HepG2 (cell line): Measurements from ENCODE around the gene GOLGA6L9. TPM values are rescaled to one million over a fixed set of nuclear protein-coding genes. Genes with fewer than 3 reads are reported as not detected.
"Not testable (repeated sequence)": the region's sequence is repeated elsewhere in the genome, so short reads cannot be mapped to it uniquely, and the experiment has no call there.

Experiments used
- ATAC-seq: fragments of 200-7000 bp; cut with Tn5 transposase; 3 replicates; pipeline ENCODE4 v1.9.1; 2020; ENCODE audit warnings: mild to moderate bottlenecking, moderate library complexity
- BruUV-seq: library from RNA; stranded (reverse); fragments of 400-500 nt; replicated peaks from 2 replicates; lab custom pipeline; 2021; lab: Mats Ljungman, UMichigan
- CTCF ChIA-PET: fragments of 300-600 bp; formaldehyde crosslinking; extraction: SDS; loops from one replicate; lab custom pipeline; 2021; ENCODE audit warnings: low total read pairs, inconsistent platforms, low intra/inter-chr PET ratio; lab: Yijun Ruan, JAX
- POLR2A ChIA-PET: fragments of 350-600 bp; sonication (Branson Sonifier 250); formaldehyde crosslinking; loops from one replicate; lab custom pipeline; 2020; ENCODE audit warnings: antibody characterized with exemption, inconsistent platforms; lab: Yijun Ruan, JAX
- DNase-seq: peaks from one replicate; pipeline ENCODE4 v3.0.0-alpha.2; 2015; ENCODE audit warnings: low spot score
- FAIRE-seq: peaks from 3 replicates; lab custom pipeline; 2011; peaks lifted over from hg19 to GRCh38; lab: Jason Lieb, UNC
- H2AFZ ChIP-seq: one replicate; pipeline ENCODE4 v1.6.1; 2011; ENCODE audit warnings: low read length, inconsistent platforms
- H3K27ac ChIP-seq: fragments of 300-600 bp; 3 replicates; pipeline ENCODE4 v1.8.0; 2011; ENCODE audit warnings: mixed run types, mild to moderate bottlenecking, mixed read lengths, low read length, inconsistent platforms; ENCODE audit not compliant: insufficient read depth; ENCODE audit errors: extremely low read length
- H3K27me3 ChIP-seq, 2 experiments: fragments of 200-600 bp in 1 of 2; 2 replicates in 1 of 2; 3 replicates in 1 of 2; pipeline versions ENCODE4 v1.6.0 to v1.8.0; 2011; ENCODE audit warnings: low read length in 2 of 2, mild to moderate bottlenecking in 2 of 2, moderate library complexity in 2 of 2, inconsistent platforms in 1 of 2; ENCODE audit not compliant: insufficient read depth in 2 of 2, control insufficient read depth in 1 of 2
- H3K36me3 ChIP-seq, 2 experiments: fragments of 200-600 bp in 1 of 2; replicated peaks in 1 of 2; 2 replicates in 1 of 2; 3 replicates in 1 of 2; pipeline versions ENCODE4 v1.5.1 to v1.8.0; 2011; ENCODE audit warnings: low read length in 2 of 2, inconsistent platforms in 1 of 2; ENCODE audit not compliant: insufficient read depth in 2 of 2, control insufficient read depth in 1 of 2
- H3K4me1 ChIP-seq: 2 replicates; pipeline ENCODE4 v1.5.1; 2012; ENCODE audit warnings: low read length, inconsistent platforms; ENCODE audit not compliant: insufficient read depth
- H3K4me2 ChIP-seq: 2 replicates; pipeline ENCODE4 v1.6.0; 2011; ENCODE audit warnings: low read depth, low read length, inconsistent platforms
- H3K4me3 ChIP-seq, 3 experiments: fragments of 200-600 bp in 1 of 3; sonication (generic), shearing (Covaris generic) in 1 of 3; replicated peaks in 1 of 3; 2 replicates each; pipeline ENCODE4 v1.5.1; 2011 to 2016; ENCODE audit warnings: low read length in 3 of 3, inconsistent platforms in 2 of 3, low read depth in 2 of 3, mild to moderate bottlenecking in 2 of 3, control low read depth in 1 of 3, mixed read lengths in 1 of 3; ENCODE audit not compliant: insufficient read depth in 1 of 3
- H3K79me2 ChIP-seq: one replicate; pipeline ENCODE4 v1.6.1; 2011; ENCODE audit warnings: low read length, inconsistent platforms; ENCODE audit not compliant: insufficient read depth
- H3K9ac ChIP-seq: 2 replicates; pipeline ENCODE4 v1.6.0; 2011; ENCODE audit warnings: mild to moderate bottlenecking, low read depth, low read length, inconsistent platforms; ENCODE audit not compliant: insufficient read depth
- H3K9me3 ChIP-seq: 2 replicates; pipeline ENCODE4 v1.5.1; 2012; ENCODE audit warnings: mild to moderate bottlenecking, low read length
- H4K20me1 ChIP-seq: 2 replicates; pipeline ENCODE4 v1.6.0; 2011; ENCODE audit warnings: inconsistent platforms, mild to moderate bottlenecking, low read length, moderate library complexity; ENCODE audit not compliant: insufficient read depth
- ARID5B ChIP-seq: IDR thresholded peaks from 2 replicates; pipeline ENCODE4 v1.4.0; 2020; ENCODE audit warnings: mild to moderate bottlenecking, missing genetic modification reagents
- BCL3 ChIP-seq: sonication (generic); formaldehyde crosslinking; IDR thresholded peaks from 2 replicates; pipeline ENCODE4 v1.5.1; 2020; ENCODE audit warnings: mild to moderate bottlenecking, missing genetic modification reagents, moderate library complexity
- CEBPG ChIP-seq: IDR thresholded peaks from 2 replicates; pipeline ENCODE4 v1.6.1; 2016
- CREM ChIP-seq, 2 experiments: sonication (generic) in 1 of 2; formaldehyde crosslinking in 1 of 2; IDR thresholded peaks; 2 replicates each; pipeline versions ENCODE4 v1.4.0 to v1.6.1; 2016 to 2020; ENCODE audit warnings: antibody characterized with exemption in 1 of 2, mild to moderate bottlenecking in 1 of 2, missing genetic modification reagents in 1 of 2
- ERF ChIP-seq: IDR thresholded peaks from 2 replicates; pipeline ENCODE4 v1.6.1; 2018; ENCODE audit warnings: missing biosample characterization, missing genetic modification reagents
- GLMP ChIP-seq: sonication (generic); formaldehyde crosslinking; IDR thresholded peaks from 2 replicates; pipeline ENCODE4 v1.9.0; 2021; ENCODE audit warnings: missing genetic modification reagents, mild to moderate bottlenecking, borderline replicate concordance
- KLF12 ChIP-seq: sonication (generic); formaldehyde crosslinking; IDR thresholded peaks from 2 replicates; pipeline ENCODE4 v1.4.0; 2020; ENCODE audit warnings: missing genetic modification reagents, borderline replicate concordance
- KLF16 ChIP-seq, 2 experiments: sonication (generic) in 1 of 2; formaldehyde crosslinking in 1 of 2; IDR thresholded peaks; 2 replicates each; pipeline versions ENCODE4 v1.6.1 to v1.8.0; 2016 to 2023; ENCODE audit warnings: missing genetic modification reagents in 2 of 2, missing compliant biosample characterization in 1 of 2
- MTF1 ChIP-seq: sonication (generic); formaldehyde crosslinking; IDR thresholded peaks from 2 replicates; pipeline ENCODE4 v1.5.0; 2020; ENCODE audit warnings: missing genetic modification reagents
- RXRB ChIP-seq: IDR thresholded peaks from 2 replicates; pipeline ENCODE4 v1.6.1; 2016; ENCODE audit warnings: borderline replicate concordance, missing genetic modification reagents, missing compliant biosample characterization
- ZNF362 ChIP-seq: sonication (generic); formaldehyde crosslinking; IDR thresholded peaks from 2 replicates; pipeline ENCODE4 v1.4.0; 2020; ENCODE audit warnings: missing genetic modification reagents, mild to moderate bottlenecking, borderline replicate concordance
- WGBS: methylation state at CpG from one replicate; pipeline ENCODE4 v1.1.6; 2017; ENCODE audit warnings: low lambda C conversion rate; 5-methylcytosine and 5-hydroxymethylcytosine counted together
- in situ Hi-C: cut with HindIII; loops from 2 replicates; pipeline ENCODE4 v1.10.0; 2017; ENCODE audit warnings: low pct_unique_long_range_greater_than_20kb; ENCODE audit not compliant: extremely low pct_ligation_motif_present
- intact Hi-C: fragments of 100-400 bp; cut with micrococcal nuclease; formaldehyde crosslinking; loops from one replicate; pipeline ENCODE4 v1.10.0; 2022; ENCODE audit not compliant: unreplicated experiment
- polyA plus RNA-seq, 8 experiments: library from polyadenylated mRNA; depleted of rRNA in 3 of 8; stranded (reverse) in 7 of 8; unstranded in 1 of 8; fragments of >200 nt; fragmentation: Illumina TruSeq in 4 of 8; extraction: Trizol in 4 of 8; gene quantifications; 2 replicates each; pipeline versions ENCODE4 v1.2.1 to v1.2.3, GENCODE V29; 2011 to 2016; ENCODE audit warnings: low read depth in 4 of 8, missing spikeins in 1 of 8, mixed read lengths in 1 of 8; ENCODE audit not compliant: insufficient read depth in 1 of 8
- total RNA-seq, 5 experiments: library from RNA; depleted of rRNA; stranded (reverse); fragments of >200 nt; fragmentation: Illumina TruSeq; extraction: Trizol; gene quantifications; 2 replicates each; pipeline ENCODE4 v1.2.3, GENCODE V29; 2016; ENCODE audit warnings: low read depth in 1 of 5

Gene GOLGA6L9
- total and polyA plus RNA-seq, 2 of the 13 experiments (the other 11 are each of a cell fraction or from before 2014, with no cell fraction given) = 2.2 to 4.0 TPM

- ATAC-seq, H3K9ac ChIP-seq, H3K79me2 ChIP-seq, H3K9me3 ChIP-seq, intact Hi-C loops, H3K27ac ChIP-seq, H3K36me3 ChIP-seq, CTCF ChIA-PET, POLR2A ChIA-PET, H3K27me3 ChIP-seq, BruUV-seq, in situ Hi-C loops, H3K4me2 ChIP-seq, H3K4me3 ChIP-seq, H4K20me1 ChIP-seq, H2AFZ ChIP-seq, DNase-seq, FAIRE-seq: not testable (repeated sequence)
- 95% methylated on average over 1 of the region's 4 CpGs for WGBS
- peaks cover 30% of the 10 kb centered on the region for H3K4me1 ChIP-seq
These were observed 33.8 kb upstream of the GOLGA6L9 start for GRCh38 chr15:82395788-82396187.

- H3K79me2 ChIP-seq = no peaks in the 10 kb centered on the region
- WGBS = 10% methylated on average over 3 of the region's 3 CpGs
- peak; percentile 86 for ATAC-seq
- intact Hi-C loops (no loop called here), in situ Hi-C loops (no loop called here)
- peak; percentile 27 for DNase-seq
- ChIA-PET POLR2A (no interaction called here), CTCF (no interaction called here)
- no peaks in the 10 kb centered on the region for H4K20me1 ChIP-seq
- H3K36me3 ChIP-seq = no peaks in the 10 kb centered on the region
- no peaks in the 10 kb centered on the region for H3K27me3 ChIP-seq
- no TSS peak for BruUV-seq
- FAIRE-seq = no peak
- H2AFZ ChIP-seq = no peak overlapping the region
- no peak overlapping the region for H3K27ac ChIP-seq
- no peak overlapping the region for H3K4me2 ChIP-seq
- H3K9me3 ChIP-seq = no peaks in the 10 kb centered on the region
- H3K9ac ChIP-seq = no peak overlapping the region
- H3K4me3 ChIP-seq = no peak overlapping the region
- peaks cover 48% of the 10 kb centered on the region for H3K4me1 ChIP-seq
- TF ChIP-seq ERF (CRISPR knock-in tag) (no peak), KLF16 (CRISPR knock-in tag; IDR thresholded peaks at IDR 0.05) (no peak), MTF1 (CRISPR knock-in tag) (no peak), RXRB (CRISPR knock-in tag) (peak; percentile 65), ZNF362 (CRISPR knock-in tag) (peak; percentile 64; the same call in 1 of the 2 replicates), GLMP (CRISPR knock-in tag) (no peak), BCL3 (no peak), CREM (IDR thresholded peaks at IDR 0.05) (peak; percentile 33; the same call in 1 of the 2 replicates), CREM (CRISPR knock-in tag; IDR thresholded peaks at IDR 0.05) (no peak), CEBPG (CRISPR knock-in tag) (no peak), ARID5B (CRISPR knock-in tag) (peak; percentile 71), KLF12 (no peak)
These were observed 31.8 kb upstream of the GOLGA6L9 start for GRCh38 chr15:82397817-82398216.
